ENCODE measurements around the gene CTNNA1.

Gene CTNNA1

GRCh38 chr5:138876811-138877210, 123.6 kb downstream of the CTNNA1 start:
- in situ Hi-C loops (cut with HindIII; ENCODE audit: low sequenced_read_pairs): no loop called here
- TF ChIP-seq CTCF (IDR thresholded peaks at IDR 0.05; ENCODE audit: low read depth, low read length): no peak
- H3K4me3 ChIP-seq (ENCODE audit: low read depth, low read length): no peak overlapping the region
- DNase-seq (ENCODE audit: low read depth, low spot score): no peak

GRCh38 chr5:138878437-138879235, 125.4 kb downstream of the CTNNA1 start:
- in situ Hi-C loops (cut with HindIII; ENCODE audit: low sequenced_read_pairs): no loop called here
- no peak overlapping the region for H3K4me3 ChIP-seq (ENCODE audit: low read depth, low read length)
- DNase-seq (ENCODE audit: low read depth, low spot score): no peak
- TF ChIP-seq CTCF (IDR thresholded peaks at IDR 0.05; ENCODE audit: low read depth, low read length): no peak

GRCh38 chr5:138883211-138883610, 130.0 kb downstream of the CTNNA1 start:
- no peak for DNase-seq (ENCODE audit: low read depth, low spot score)
- TF ChIP-seq CTCF (IDR thresholded peaks at IDR 0.05; ENCODE audit: low read depth, low read length): no peak
- H3K4me3 ChIP-seq (ENCODE audit: low read depth, low read length): no peak overlapping the region
- in situ Hi-C loops (cut with HindIII; ENCODE audit: low sequenced_read_pairs): no loop called here

- no peak for TF ChIP-seq CTCF (IDR thresholded peaks at IDR 0.05; ENCODE audit: low read depth, low read length)
- in situ Hi-C loops (cut with HindIII; ENCODE audit: low sequenced_read_pairs): no loop called here
- no peak for DNase-seq (ENCODE audit: low read depth, low spot score)
- no peak overlapping the region for H3K4me3 ChIP-seq (ENCODE audit: low read depth, low read length)
Observed at GRCh38 chr5:138884094-138884493, 130.9 kb downstream of the CTNNA1 start.

- no peak overlapping the region for H3K4me3 ChIP-seq (ENCODE audit: low read depth, low read length)
- no peak for TF ChIP-seq CTCF (IDR thresholded peaks at IDR 0.05; ENCODE audit: low read depth, low read length)
- DNase-seq (ENCODE audit: low read depth, low spot score): no peak
- in situ Hi-C loops (cut with HindIII; ENCODE audit: low sequenced_read_pairs): no loop called here
Observed at GRCh38 chr5:138884554-138884953, 131.3 kb downstream of the CTNNA1 start.

- DNase-seq (ENCODE audit: low read depth, low spot score): no peak
- H3K4me3 ChIP-seq (ENCODE audit: low read depth, low read length): no peak overlapping the region
- in situ Hi-C loops (cut with HindIII; ENCODE audit: low sequenced_read_pairs): no loop called here
- TF ChIP-seq CTCF (IDR thresholded peaks at IDR 0.05; ENCODE audit: low read depth, low read length): no peak
Observed at GRCh38 chr5:138889994-138890393, 136.8 kb downstream of the CTNNA1 start.
